Activated T-cell treated with anti-CD3 and anti-CD28 coated beads for 24 hours (primary cell): ENCODE results near the gene SLC2A8.
A peak's percentile ranks its signal among the peaks of the same experiment; 100 is the strongest.

Source experiments
- DNase-seq: peaks from one replicate; pipeline ENCODE4 v3.0.0-alpha.2; 2020; ENCODE audit warnings: low read depth

SLC2A8 gene

GRCh38 chr9:127437497-127438264 is 40.7 kb downstream of the SLC2A8 start:
- no peak for DNase-seq

GRCh38 chr9:127438394-127438793 is 41.4 kb downstream of the SLC2A8 start:
- no peak for DNase-seq

GRCh38 chr9:127444283-127444920 is 47.4 kb downstream of the SLC2A8 start:
- DNase-seq, result no peak

GRCh38 chr9:127444921-127445850 is 48.2 kb downstream of the SLC2A8 start:
- no peak for DNase-seq

- no peak for DNase-seq
Observed at GRCh38 chr9:127445851-127446712, 49.1 kb downstream of the SLC2A8 start.

GRCh38 chr9:127446713-127447415 is 49.9 kb downstream of the SLC2A8 start:
- no peak for DNase-seq

- DNase-seq, result no peak
Observed at GRCh38 chr9:127447416-127448111, 50.6 kb downstream of the SLC2A8 start.

- DNase-seq, result no peak
Observed at GRCh38 chr9:127448112-127448805, 51.3 kb downstream of the SLC2A8 start.

GRCh38 chr9:127449332-127449966 is 52.5 kb downstream of the SLC2A8 start:
- DNase-seq, result no peak

GRCh38 chr9:127450243-127450760 is 53.3 kb downstream of the SLC2A8 start:
- no peak for DNase-seq

- peak; percentile 97 for DNase-seq
Observed at GRCh38 chr9:127450830-127451607, 54.0 kb downstream of the SLC2A8 start, which contains the start of the genes LRSAM1 and RPL12. LRSAM1 (plus strand) TSS chr9:127451510; CDS start chr9:127454528, 3,018 bp downstream. RPL12 (minus strand) TSS chr9:127451406; CDS start chr9:127451317, 89 bp downstream.

GRCh38 chr9:127451608-127451857 is 54.6 kb downstream of the SLC2A8 start:
- no peak for DNase-seq

GRCh38 chr9:127451858-127452656 is 55.1 kb downstream of the SLC2A8 start:
- peak; percentile 29 for DNase-seq

GRCh38 chr9:127452691-127453090 is 55.7 kb downstream of the SLC2A8 start:
- DNase-seq, result no peak

- DNase-seq, result no peak
Observed at GRCh38 chr9:127455324-127455992, 58.5 kb downstream of the SLC2A8 start.

GRCh38 chr9:127457191-127457878 is 60.4 kb downstream of the SLC2A8 start:
- no peak for DNase-seq
